Aorta (tissue), 5 donors: ENCODE results near the gene SPPL2B. TPM values are rescaled to one million over a fixed set of nuclear protein-coding genes. Genes with fewer than 3 reads are reported as not detected.
"Not testable (repeated sequence)": the region's sequence is repeated elsewhere in the genome, so short reads cannot be mapped to it uniquely, and the experiment has no call there.

Experiments
- ATAC-seq: fragments of 200-7000 bp; cut with Tn5 transposase; one replicate; pipeline ENCODE4 v1.9.1; 2022; ENCODE audit warnings: moderate library complexity; ENCODE audit not compliant: low FRiP score
- DNase-seq, 2 donors: peaks; one replicate each; pipeline ENCODE4 v3.0.0-alpha.2; 2020
- H3K27ac ChIP-seq, 2 donors: one replicate each; pipeline ENCODE4 v1.5.1; 2013; ENCODE audit warnings: low read length in 2 of 2, mild to moderate bottlenecking in 2 of 2, moderate library complexity in 2 of 2, control low read depth in 1 of 2, inconsistent platforms in 1 of 2, low read depth in 1 of 2
- H3K27me3 ChIP-seq, 2 donors: one replicate each; pipeline ENCODE4 v1.6.1; 2013; ENCODE audit warnings: control low read depth in 1 of 2, low read length in 1 of 2, mild to moderate bottlenecking in 1 of 2, moderate library complexity in 1 of 2; ENCODE audit not compliant: insufficient read depth in 2 of 2, control insufficient read depth in 1 of 2
- H3K36me3 ChIP-seq, 2 donors: one replicate each; pipeline ENCODE4 v1.6.1; 2013; ENCODE audit warnings: control low read depth in 1 of 2, low read length in 1 of 2, mild to moderate bottlenecking in 1 of 2; ENCODE audit not compliant: insufficient read depth in 2 of 2, control insufficient read depth in 1 of 2
- H3K4me1 ChIP-seq, 2 donors: one replicate each; pipeline ENCODE4 v1.6.1; 2013; ENCODE audit warnings: low read length in 2 of 2, control low read depth in 1 of 2, mild to moderate bottlenecking in 1 of 2, moderate library complexity in 1 of 2; ENCODE audit not compliant: insufficient read depth in 2 of 2, control insufficient read depth in 1 of 2
- H3K4me3 ChIP-seq, 2 donors: one replicate each; pipeline ENCODE4 v1.5.1; 2013; ENCODE audit warnings: low read length in 2 of 2, control low read depth in 1 of 2, mild to moderate bottlenecking in 1 of 2
- H3K9me3 ChIP-seq: one replicate; pipeline ENCODE4 v1.6.1; 2013; ENCODE audit warnings: mild to moderate bottlenecking, low read length; ENCODE audit not compliant: control insufficient read depth
- WGBS, 2 donors: extraction: QIAGEN DNeasy Blood & Tissue Kit; methylation state at CpG; one replicate each; pipeline ENCODE4 v1.1.7; 2013; 5-methylcytosine and 5-hydroxymethylcytosine counted together
- intact Hi-C, 2 donors: fragments of 100-400 bp; cut with DNase I; formaldehyde crosslinking; loops; one replicate each; pipeline versions ENCODE4 v1.14.2 to v1.15.0; 2022
- polyA plus RNA-seq, 2 donors: library from polyadenylated mRNA; stranded (reverse); fragments of 200-250 nt; gene quantifications; one replicate each; pipeline ENCODE4 v1.2.3, GENCODE V29; 2013
- total RNA-seq, 2 donors: library from RNA; stranded (reverse); fragmentation: NEBNext Ultra II Directional; extraction: Animal tissue kit (Norgen Biotek cat#: 25700); gene quantifications; one replicate each; pipeline ENCODE4 v1.2.1, GENCODE V29; 2021
- donor health status: healthy with polysubstance abuse.
- donor health status: Bipolar disorder and iron deficiency.
- donor health status: DM: no; HTN: no; CAD: no.
- donor health status: DM: no; HTN: no; CAD: no.
- donor health status: DM: yes; HTN: yes; CAD: no.

Gene SPPL2B
- total and polyA plus RNA-seq, 4 donors = 13.3 to 78.1 (median 39.2) TPM

- intact Hi-C loops = no loop called here
- no peaks in the 10 kb centered on the region for H3K36me3 ChIP-seq
- WGBS, 2 donors = 68 to 73% methylated on average over 20 of the region's 20 CpGs
- H3K9me3 ChIP-seq = no peaks in the 10 kb centered on the region
- H3K27ac ChIP-seq = no peak overlapping the region
- H3K4me3 ChIP-seq = no peak overlapping the region
- no peak for DNase-seq
- peaks cover 0 to under 1% of the 10 kb centered on the region in 2 donors for H3K27me3 ChIP-seq
- no peaks in the 10 kb centered on the region for H3K4me1 ChIP-seq
- ATAC-seq = no peak
Observed at GRCh38 chr19:2387367-2388288, 59.1 kb downstream of the SPPL2B start.

GRCh38 chr19:2389594-2389993 is 61.1 kb downstream of the SPPL2B start:
- intact Hi-C loops = no loop called here
- no peaks in the 10 kb centered on the region for H3K4me1 ChIP-seq
- no peaks in the 10 kb centered on the region for H3K9me3 ChIP-seq
- no peak overlapping the region for H3K27ac ChIP-seq
- DNase-seq = no peak
- ATAC-seq = no peak
- no peak overlapping the region for H3K4me3 ChIP-seq
- WGBS, 2 donors = 80 to 82% methylated on average over 21 of the region's 21 CpGs
- no peaks in the 10 kb centered on the region for H3K36me3 ChIP-seq
- no peaks in the 10 kb centered on the region for H3K27me3 ChIP-seq

DNA sequence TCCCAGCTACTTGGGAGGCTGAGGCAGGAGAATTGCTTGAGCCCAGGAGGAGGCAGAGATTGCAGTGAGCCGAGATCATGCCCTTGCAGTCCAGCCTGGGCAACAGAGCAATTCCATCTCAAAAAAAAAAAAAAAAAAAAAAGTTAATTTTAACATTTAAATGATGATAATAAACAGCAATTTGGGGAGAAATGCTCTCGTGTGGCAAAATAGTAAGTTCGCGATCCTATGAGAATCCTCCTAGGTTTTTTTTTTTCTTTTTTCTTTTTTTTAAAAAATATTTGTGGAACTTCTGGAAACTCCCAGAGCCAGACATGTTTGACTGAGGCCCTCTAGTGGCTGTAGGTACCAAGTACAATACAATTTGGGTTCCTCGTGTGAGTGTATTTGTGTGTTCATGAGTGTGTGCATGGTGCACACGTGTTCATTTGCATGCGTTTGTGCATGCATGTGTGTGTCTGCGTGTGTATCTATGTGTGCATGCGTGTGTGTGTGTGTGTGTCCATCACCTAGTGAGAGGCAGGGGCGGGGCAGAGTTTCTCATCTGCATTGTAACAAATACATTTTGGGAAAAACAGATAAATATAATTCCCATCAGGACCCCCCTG is 62.7 kb downstream of the SPPL2B start:
- Histone ChIP-seq H3K27me3 (no peaks in the 10 kb centered on the region), H3K9me3 (no peaks in the 10 kb centered on the region), H3K4me1 (no peaks in the 10 kb centered on the region), H3K4me3 (no peak overlapping the region), H3K27ac (no peak overlapping the region), H3K36me3 (no peaks in the 10 kb centered on the region)
- ATAC-seq = peak; percentile 79
- WGBS, 2 donors = 4 to 6% methylated on average over 10 of the region's 10 CpGs
- intact Hi-C loops = loop anchor here (5.0 kb wide), 2 partner anchors 154 to 234 kb away; partner anchors contain the start of genes PLEKHJ1 (in 1 of the 2) and SF3A2 (in 1 of the 2)
- no peak for DNase-seq

DNA sequence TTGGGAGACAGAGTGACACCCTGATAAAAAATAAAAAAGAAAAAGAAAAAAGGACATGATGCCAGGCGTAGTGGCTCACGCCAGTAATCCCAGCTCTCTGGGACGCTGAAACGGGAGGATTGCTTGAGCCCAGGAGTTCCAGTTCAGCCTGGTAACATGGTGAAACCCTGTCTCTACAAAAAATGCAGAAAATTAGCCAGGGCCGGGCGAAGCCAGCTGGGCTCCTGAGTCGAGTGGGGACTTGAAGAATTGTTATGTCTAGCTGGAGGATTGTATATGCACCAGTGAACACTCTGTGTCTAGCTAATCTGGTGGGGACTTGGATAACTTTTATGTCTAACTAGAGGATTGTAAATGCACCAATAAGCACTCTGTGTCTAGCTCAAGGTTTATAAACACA is 63.9 kb downstream of the SPPL2B start:
- no peak overlapping the region for H3K27ac ChIP-seq
- intact Hi-C loops = loop anchor here (5.0 kb wide), 2 partner anchors 155 to 235 kb away; partner anchors contain the start of genes PLEKHJ1 (in 1 of the 2) and SF3A2 (in 1 of the 2)
- ATAC-seq (no peak), DNase-seq (no peak)
- no peaks in the 10 kb centered on the region for H3K9me3 ChIP-seq
- H3K4me3 ChIP-seq = no peak overlapping the region
- no peaks in the 10 kb centered on the region for H3K4me1 ChIP-seq
- no peaks in the 10 kb centered on the region for H3K27me3 ChIP-seq
- no peaks in the 10 kb centered on the region for H3K36me3 ChIP-seq
- WGBS, 2 donors = 38 to 39% methylated on average over 7 of the region's 7 CpGs

DNA sequence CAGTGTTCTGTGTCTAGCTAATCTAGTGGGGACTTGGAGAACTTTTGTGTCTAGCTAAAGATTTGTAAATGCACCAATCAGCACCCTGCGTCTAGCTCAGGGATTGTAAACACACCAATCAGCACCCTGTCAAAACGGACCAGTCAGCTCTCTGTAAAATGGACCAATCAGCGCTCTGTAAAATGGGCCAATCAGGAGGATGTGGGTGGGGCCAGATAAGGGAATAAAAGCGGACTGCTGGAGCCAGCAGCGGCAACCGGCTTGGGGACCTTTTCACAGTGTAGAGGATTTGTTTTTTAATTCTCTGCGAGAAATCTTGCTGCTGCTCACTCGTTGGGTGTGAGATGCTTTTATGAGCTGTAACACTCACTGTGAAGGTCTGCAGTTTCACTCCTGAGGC is 64.4 kb downstream of the SPPL2B start:
- not testable (repeated sequence) for ATAC-seq, H3K4me3 ChIP-seq
- intact Hi-C loops = loop anchor here (5.0 kb wide), 2 partner anchors 156 to 236 kb away; partner anchors contain the start of genes PLEKHJ1 (in 1 of the 2) and SF3A2 (in 1 of the 2)

DNA sequence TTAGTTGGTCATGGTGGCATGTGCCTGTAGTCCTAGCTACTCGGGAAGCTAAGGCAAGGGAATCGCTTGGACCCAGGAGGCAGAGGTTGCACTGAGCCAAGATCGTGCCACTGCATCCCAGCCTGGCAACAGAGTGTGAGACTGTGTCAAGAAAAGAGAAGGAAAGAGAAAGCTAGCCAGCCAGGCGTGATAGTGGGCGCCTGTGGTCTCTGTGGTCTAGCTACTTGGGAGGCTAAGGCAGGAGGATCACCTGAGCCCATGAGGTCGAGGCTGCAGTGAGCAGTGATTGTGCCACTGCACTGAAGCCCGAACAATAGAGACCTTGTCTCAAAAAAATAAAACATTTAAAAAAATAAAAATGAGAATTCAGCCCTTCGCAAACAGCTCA is 65.6 kb downstream of the SPPL2B start:
- ATAC-seq (no peak), DNase-seq (no peak)
- Histone ChIP-seq H3K36me3 (no peaks in the 10 kb centered on the region), H3K4me1 (no peaks in the 10 kb centered on the region), H3K27me3 (no peaks in the 10 kb centered on the region), H3K9me3 (no peaks in the 10 kb centered on the region), H3K4me3 (no peak overlapping the region), H3K27ac (no peak overlapping the region)
- 66 to 68% methylated on average over 8 of the region's 8 CpGs for WGBS, 2 donors
- intact Hi-C loops = loop anchor here (5.0 kb wide), 2 partner anchors 157 to 237 kb away; partner anchors contain the start of genes PLEKHJ1 (in 1 of the 2) and SF3A2 (in 1 of the 2)

More for the DNA sequence above, 64.4 kb downstream of the SPPL2B start:
- H3K4me1 ChIP-seq, H3K9me3 ChIP-seq, H3K27ac ChIP-seq, DNase-seq, H3K36me3 ChIP-seq, H3K27me3 ChIP-seq: not testable (repeated sequence)
- WGBS, 2 donors = 76 to 77% methylated on average over 8 of the region's 8 CpGs

- intact Hi-C loops = loop anchor here (5.0 kb wide), 2 partner anchors 157 to 237 kb away; partner anchors contain the start of genes PLEKHJ1 (in 1 of the 2) and SF3A2 (in 1 of the 2)
- 53 to 56% methylated on average over 27 of the region's 27 CpGs for WGBS, 2 donors
- Histone ChIP-seq H3K4me1 (no peaks in the 10 kb centered on the region), H3K9me3 (no peaks in the 10 kb centered on the region), H3K36me3 (no peaks in the 10 kb centered on the region), H3K27ac (no peak overlapping the region), H3K4me3 (no peak overlapping the region), H3K27me3 (no peaks in the 10 kb centered on the region)
- DNase-seq (no peak), ATAC-seq (no peak)
Observed at GRCh38 chr19:2394442-2395292, 66.2 kb downstream of the SPPL2B start.

DNA sequence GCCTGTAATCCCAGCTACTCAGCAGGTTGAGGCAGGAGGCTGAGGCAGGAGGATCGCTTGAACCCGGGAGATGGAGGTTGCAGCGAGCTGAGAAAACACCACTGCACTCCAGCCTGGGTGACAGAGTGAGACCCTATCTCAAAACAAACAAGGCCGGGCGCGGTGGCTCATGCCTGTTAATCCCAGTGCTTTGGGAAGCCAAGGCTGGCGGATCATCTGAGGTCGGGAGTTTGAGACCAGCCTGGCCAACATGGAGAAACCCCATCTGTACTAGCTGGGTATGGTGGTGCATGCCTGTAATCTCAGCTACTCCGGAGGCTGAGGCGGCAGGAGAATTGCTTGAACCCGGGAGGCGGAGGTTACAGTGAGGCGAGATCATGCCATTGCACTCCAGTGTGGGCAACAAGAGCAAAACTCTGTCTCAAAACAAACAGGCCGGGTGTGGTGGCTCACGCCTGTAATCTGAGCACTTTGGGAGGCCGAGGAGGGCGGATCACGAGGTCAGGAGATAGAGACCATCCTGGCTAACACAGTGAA is 66.9 kb downstream of the SPPL2B start:
- ATAC-seq, H3K4me1 ChIP-seq, H3K27me3 ChIP-seq, H3K4me3 ChIP-seq, intact Hi-C loops, DNase-seq, H3K9me3 ChIP-seq, H3K36me3 ChIP-seq, H3K27ac ChIP-seq: not testable (repeated sequence)
- 76 to 80% methylated on average over 18 of the region's 18 CpGs for WGBS, 2 donors
